Left colon (tissue), 2 donors: ENCODE data around the gene MARS1. TPM values are rescaled to one million over a fixed set of nuclear protein-coding genes. Genes with fewer than 3 reads are reported as not detected.

ENCODE experiments used
- ATAC-seq: fragments of 200-7000 bp; cut with Tn5 transposase; one replicate; pipeline ENCODE4 v1.9.1; 2020; ENCODE audit warnings: mild to moderate bottlenecking, moderate library complexity
- DNase-seq, 2 donors: peaks; one replicate each; pipeline ENCODE4 v3.0.0-alpha.2; 2020
- intact Hi-C, 2 donors: fragments of 100-400 bp; cut with DNase I in 1 of 2; cut with micrococcal nuclease in 1 of 2; formaldehyde crosslinking; loops; one replicate each; pipeline versions ENCODE4 v1.11.2 to v1.14.0; 2022; cut with DNase I, micrococcal nuclease
- total RNA-seq, 2 donors: library from RNA; stranded (reverse); fragmentation: NEBNext Ultra II Directional; extraction: Animal tissue kit (Norgen Biotek cat#: 25700); gene quantifications; one replicate each; pipeline ENCODE4 v1.2.1, GENCODE V29; 2021
- donor health status: DM: no; HTN: no; CAD: no.
- donor health status: DM: yes; HTN: yes; CAD: no.

MARS1 gene
- total RNA-seq, 2 donors from 2014 or later, result 89.3 to 125 TPM

DNA sequence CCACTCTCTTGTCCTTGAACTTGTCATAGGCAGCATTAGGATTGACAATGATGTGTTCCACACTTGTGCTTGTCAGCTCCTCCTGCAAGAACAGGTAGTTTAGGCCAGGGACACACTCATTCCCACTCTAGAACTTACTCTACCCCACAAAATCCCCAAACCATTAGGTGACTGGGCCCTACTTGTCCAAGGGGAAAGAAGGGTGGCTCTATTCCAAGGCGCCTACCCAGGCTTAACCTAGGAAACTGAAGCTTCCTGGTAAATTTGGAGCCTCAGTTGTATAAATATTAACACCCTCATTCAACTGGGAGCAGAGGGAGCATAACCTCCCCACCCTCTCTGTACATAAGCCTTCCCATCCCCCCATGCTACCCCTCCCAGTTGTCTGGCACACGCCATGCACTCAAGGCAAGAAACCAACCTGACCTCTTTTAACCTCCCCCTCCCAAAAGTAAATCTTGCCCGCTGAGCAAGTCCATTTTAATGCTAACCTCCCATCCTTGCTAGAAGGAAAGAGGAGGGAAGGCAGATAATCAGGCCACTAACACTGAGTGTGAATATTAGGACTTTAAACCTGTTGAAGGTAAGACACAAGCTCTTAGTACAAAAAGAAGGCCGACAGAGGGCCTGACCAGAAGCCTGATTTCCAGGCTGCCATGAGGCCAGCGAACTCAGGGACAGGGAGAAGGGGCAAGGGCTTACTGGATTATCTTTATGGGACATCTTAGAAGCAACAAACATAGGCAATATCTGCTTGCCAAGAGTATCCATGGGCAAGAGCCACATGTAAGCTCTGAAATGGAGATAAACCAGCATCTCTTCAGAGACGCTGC is 48.1 kb downstream of the MARS1 start:
- ATAC-seq (peak; percentile 80), DNase-seq (peak; percentile 43 to 48)
- intact Hi-C loops, result no loop called here

DNA sequence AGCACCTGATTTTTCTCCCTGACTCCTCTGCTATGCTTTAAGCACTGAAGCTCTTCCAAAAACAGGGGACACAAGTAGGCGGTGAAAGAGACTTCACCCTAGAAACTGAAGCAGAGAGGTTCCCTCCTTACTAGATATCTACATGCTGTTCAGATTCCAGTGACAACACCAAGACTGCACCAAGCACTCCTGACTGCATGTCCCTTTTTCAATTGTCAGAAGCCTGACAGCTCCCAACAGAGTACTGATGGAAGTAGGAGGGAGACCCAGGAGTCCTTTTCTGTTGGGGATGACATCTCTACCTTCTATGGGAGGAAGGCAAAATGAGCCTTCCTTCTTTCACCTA is 48.7 kb downstream of the MARS1 start:
- ATAC-seq (no peak), DNase-seq (no peak)
- intact Hi-C loops, result no loop called here

DNA sequence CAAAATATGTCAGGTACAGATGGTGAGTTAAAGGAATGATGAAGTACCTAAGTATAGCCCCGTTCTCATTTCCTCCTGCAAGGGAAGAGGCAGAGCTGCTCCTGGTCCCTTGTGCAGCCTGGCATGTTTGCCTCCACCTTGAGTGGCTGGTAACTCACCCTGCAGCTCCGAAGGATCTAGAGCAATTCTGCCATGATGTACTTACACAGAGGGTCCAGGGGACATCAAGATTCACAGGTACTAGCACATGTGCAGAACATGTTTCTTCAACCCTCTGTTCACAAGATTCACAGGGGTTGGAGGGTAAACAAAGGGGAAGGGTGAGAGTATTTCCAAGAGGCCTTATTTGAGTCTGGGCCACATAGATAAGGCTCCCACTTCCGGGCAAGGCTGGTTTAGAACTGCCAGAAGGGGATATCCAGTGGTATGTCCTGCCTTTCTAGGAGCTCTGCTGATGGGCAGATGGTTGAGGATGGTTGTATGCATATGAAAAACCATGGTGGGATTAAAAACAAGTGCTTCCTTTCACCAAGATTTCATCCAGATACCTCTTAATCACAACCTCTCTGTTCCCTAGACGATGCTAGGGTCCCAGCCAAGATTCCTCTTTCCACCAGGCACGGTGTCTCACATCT is 51.4 kb downstream of the MARS1 start:
- ATAC-seq (no peak), DNase-seq (no peak)

DNA sequence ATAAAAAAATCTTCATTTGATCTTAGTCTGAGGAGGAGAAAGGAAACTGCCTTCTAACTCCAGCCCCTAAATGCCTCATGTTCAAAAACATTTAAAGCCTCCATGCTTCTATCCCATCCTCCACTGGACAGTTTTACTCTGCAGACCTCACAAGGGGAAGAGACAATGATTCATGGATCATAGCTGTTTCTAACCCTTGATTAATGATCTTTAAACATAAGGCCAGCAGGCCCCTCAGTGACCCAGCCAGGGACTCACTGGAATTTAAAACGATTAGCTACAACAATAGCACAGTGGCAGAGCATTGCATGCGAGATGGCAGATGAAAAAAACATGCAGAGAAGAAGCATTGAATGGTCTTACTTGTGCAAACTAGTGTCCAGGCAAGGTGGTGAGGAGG is 53.1 kb downstream of the MARS1 start:
- ATAC-seq (no peak), DNase-seq (no peak)
- intact Hi-C loops, result no loop called here

More for the DNA sequence above, 51.4 kb downstream of the MARS1 start:
- intact Hi-C loops, result no loop called here

- intact Hi-C loops, result no loop called here
- peak; percentile 59 for ATAC-seq
- no peak for DNase-seq
Observed at GRCh38 chr12:57541717-57542116, 53.8 kb downstream of the MARS1 start.

GRCh38 chr12:57543581-57543980 is 55.7 kb downstream of the MARS1 start:
- DNase-seq (no peak), ATAC-seq (no peak)
- intact Hi-C loops, result no loop called here

DNA sequence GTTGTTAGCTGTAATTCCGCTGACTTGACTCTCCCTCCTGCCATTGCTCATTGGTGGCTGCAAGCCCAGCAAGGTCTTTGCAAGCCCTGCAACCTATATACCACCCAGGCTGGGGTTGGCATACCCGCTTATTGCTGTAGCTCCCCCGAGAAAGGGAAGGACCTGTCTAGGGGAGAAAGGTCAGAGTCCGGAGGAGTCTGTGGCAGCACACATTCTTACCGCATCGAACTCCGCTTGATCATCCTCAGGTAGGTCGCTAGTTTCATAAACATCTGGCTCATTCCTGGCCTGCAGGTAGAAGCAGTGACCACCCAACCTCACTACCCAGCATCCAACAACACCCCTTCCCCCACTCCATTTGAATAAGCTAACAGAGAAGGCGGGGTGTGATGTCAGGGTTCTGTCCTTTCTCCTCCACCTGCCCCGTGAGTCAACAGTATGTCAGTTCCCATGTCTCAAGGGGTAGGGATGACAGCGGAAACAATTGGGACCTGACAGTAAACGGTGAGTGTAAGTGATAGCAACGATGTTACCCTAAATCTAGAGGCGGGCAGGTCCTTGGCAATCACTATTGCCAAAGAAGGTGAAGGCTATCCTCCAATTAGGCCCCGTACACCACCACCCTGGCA is 58.1 kb downstream of the MARS1 start:
- peak; percentile 29 for ATAC-seq
- peak in 1 of 2 donors; percentile 40 for DNase-seq
- intact Hi-C loops, result no loop called here

DNA sequence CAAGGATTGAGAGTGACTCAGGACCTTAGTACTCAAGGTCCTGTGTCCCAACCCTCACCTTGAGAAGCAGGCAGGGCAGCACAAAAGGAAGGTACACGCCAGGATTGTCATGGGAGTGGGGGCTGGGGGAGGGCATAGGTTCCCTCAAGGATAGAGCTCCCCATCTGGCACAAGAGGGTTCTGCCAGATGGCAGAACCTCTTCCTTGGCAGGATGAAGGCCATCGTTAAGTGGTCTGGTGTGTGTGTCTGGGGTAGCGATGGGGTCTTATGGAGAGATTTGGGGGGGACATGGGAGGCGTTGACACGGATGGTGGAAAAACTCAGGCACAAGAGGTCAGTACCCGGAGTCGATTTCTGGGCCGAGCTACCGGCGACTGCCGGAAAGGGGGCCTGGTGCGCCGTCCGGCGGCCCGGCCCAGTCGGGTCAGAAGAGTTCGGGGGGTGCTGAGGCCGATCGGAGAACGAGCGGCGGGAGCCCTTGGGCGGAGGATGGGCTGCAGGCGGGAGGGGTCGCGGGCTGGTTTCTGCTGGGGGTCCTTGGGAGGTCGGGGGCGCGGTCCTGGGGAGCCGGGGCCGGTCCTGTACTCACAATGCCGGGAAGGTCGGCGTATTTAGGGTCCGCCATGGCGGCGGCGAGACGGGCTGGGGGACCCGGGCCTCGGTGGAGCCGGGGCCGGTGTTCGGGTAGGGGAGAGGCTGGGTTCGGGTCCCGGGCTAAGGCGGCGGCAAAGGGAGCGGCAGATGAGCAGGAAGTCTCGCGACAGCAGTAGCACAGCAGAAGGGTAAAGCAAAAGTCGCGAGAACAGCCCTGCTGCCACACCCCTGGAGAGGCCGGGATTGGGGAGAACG is 58.8 kb downstream of the MARS1 start, which contains the start of gene DCTN2:
Gene DCTN2 (minus strand): TSS at position 755 of the 850 bp plus-strand sequence. CDS start 129 bp downstream, at position 626.
- DNase-seq (peak; percentile 94 to 98), ATAC-seq (peak; percentile 92)
- intact Hi-C loops, result no loop called here

GRCh38 chr12:57547288-57548012 is 59.6 kb downstream of the MARS1 start:
- intact Hi-C loops, result no loop called here
- no peak for DNase-seq
- ATAC-seq, result no peak

GRCh38 chr12:57548013-57548315 is 60.1 kb downstream of the MARS1 start:
- intact Hi-C loops, result no loop called here
- no peak for DNase-seq
- no peak for ATAC-seq

GRCh38 chr12:57548488-57548887 is 60.6 kb downstream of the MARS1 start:
- ATAC-seq, result no peak
- intact Hi-C loops, result no loop called here
- no peak for DNase-seq

- no peak for DNase-seq
- intact Hi-C loops, result no loop called here
- ATAC-seq, result no peak
Observed at GRCh38 chr12:57549203-57549908, 61.5 kb downstream of the MARS1 start.

- peak in 1 of 2 donors; percentile 48 for DNase-seq
- intact Hi-C loops, result no loop called here
Observed at GRCh38 chr12:57549909-57550640, 62.2 kb downstream of the MARS1 start, which contains the start of gene KIF5A. Gene KIF5A (plus strand): TSS chr12:57550044. CDS start chr12:57550272, 228 bp downstream.

GRCh38 chr12:57550641-57551549 is 63.0 kb downstream of the MARS1 start:
- ATAC-seq, result no peak
- intact Hi-C loops, result no loop called here
- no peak for DNase-seq

More at GRCh38 chr12:57549909-57550640, 62.2 kb downstream of the MARS1 start, which contains the start of gene KIF5A:
- ATAC-seq, result no peak

- DNase-seq (no peak), ATAC-seq (no peak)
- intact Hi-C loops, result no loop called here
Observed at GRCh38 chr12:57551637-57552305, 63.9 kb downstream of the MARS1 start.

- intact Hi-C loops, result no loop called here
- DNase-seq (no peak), ATAC-seq (no peak)
Observed at GRCh38 chr12:57552306-57552651, 64.4 kb downstream of the MARS1 start.
